ENCODE measurements around the gene SAP30BP.

Gene SAP30BP

DNA sequence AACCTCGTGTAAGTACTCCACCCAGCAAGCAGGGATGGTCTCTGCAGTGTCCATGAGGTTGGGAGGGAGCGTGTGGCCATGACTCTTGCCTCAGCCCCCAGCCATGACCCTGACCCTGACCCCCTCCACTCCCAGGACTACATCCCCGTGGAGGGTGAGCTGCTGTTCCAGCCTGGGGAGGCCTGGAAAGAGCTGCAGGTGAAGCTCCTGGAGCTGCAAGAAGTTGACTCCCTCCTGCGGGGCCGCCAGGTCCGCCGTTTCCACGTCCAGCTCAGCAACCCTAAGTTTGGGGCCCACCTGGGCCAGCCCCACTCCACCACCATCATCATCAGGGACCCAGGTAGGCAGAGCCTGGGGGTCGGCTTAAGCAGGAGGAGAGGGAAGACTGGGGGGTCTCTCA, 81.6 kb downstream of the SAP30BP start:
- DNase-seq = no peak

DNA sequence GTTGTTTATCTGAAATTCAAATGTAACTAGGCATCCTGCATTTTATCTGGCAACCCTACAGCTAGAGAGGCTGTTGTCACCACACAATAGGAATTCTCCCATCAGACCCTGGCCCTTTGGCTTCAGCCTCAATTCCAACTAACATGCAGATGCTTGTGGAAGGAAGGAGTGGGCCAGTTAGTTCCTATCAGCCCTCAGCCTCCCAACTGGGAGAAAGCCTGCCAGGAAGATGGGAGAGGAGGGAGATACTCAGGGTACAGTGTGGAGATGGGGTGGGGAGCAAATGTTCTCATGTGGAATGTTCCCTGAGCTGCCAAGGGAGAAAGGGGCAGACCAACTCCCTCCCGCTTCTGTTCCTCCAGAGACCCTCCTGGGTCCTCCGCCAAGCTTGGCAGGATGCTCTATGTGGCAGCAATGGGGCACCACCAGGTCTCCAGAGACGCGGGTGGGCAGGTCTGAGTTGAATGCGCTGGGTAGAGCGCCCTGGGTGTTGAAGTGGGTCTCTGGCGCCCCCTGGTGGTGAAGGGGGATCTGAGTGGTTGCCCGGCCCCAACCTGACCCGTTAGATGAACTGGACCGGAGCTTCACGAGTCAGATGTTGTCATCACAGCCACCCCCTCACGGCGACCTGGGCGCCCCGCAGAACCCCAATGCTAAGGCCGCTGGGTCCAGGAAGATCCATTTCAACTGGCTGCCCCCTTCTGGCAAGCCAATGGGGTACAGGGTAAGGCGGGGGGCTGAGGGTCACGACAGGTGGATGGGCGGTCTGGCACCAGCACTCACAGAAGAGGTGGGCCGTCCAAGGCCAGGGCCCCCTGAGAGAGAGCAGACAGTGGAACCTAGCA, 82.6 kb downstream of the SAP30BP start:
- DNase-seq = peak; percentile 88

DNA sequence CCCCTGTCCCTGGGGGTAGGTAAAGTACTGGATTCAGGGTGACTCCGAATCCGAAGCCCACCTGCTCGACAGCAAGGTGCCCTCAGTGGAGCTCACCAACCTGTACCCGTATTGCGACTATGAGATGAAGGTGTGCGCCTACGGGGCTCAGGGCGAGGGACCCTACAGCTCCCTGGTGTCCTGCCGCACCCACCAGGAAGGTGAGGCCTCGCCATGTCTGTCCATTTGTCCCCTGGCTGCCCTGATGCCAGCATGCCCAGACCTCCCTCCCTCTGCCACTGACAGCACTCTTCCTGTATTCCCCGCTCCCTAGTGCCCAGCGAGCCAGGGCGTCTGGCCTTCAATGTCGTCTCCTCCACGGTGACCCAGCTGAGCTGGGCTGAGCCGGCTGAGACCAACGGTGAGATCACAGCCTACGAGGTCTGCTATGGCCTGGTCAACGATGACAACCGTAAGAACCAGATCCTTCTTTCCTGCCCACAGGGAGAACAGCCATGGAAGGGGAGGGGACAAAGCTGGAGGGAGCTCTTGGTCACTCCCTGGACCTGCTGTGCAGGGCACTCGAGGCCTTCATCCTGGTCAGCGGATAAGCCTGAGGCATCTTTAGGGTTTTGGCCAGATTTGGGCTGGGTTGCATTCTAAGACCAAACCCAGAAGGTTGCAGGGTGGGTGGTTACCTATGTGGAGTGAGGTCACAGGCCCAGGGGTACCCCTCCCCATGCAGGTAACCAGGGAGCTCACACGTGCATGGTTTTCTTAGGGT, 83.7 kb downstream of the SAP30BP start:
- DNase-seq = no peak

DNA sequence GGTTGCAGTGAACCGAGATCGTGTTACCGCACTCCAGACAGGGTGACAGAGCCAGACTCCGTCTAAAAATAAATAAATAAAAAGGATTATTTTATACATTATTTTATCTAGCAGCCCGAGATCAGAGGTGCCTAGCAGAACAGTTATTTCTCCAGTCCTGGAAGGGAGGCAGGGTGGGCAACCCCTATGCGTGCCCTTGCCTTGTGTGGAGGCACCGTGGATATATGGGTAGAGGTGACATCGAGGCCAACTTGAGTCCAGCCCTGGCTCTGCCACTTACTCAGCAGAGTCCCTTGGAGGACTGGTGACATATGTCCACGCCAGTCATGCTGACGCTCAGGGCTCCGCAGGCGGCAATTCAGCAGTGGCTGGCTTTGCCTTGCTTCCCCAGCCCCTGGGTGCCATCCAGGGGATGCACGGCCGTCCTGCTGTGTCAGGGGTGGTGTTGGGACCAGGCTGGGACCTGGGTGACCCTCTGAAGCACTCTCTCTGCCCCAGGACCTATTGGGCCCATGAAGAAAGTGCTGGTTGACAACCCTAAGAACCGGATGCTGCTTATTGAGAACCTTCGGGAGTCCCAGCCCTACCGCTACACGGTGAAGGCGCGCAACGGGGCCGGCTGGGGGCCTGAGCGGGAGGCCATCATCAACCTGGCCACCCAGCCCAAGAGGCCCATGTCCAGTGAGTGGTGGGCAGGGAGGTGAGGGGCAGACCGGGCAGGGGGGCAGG, 84.7 kb downstream of the SAP30BP start:
- no peak for DNase-seq

DNA sequence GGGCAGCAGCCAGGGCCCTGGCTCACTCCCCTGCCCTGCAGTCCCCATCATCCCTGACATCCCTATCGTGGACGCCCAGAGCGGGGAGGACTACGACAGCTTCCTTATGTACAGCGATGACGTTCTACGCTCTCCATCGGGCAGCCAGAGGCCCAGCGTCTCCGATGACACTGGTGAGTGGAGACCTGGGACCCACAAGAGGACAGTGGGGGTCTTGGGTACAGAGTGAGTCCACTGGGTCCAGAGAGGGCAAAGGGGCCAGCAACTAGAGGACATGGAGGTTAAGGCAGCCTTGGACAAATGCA, 85.2 kb downstream of the SAP30BP start:
- no peak for DNase-seq

DNA sequence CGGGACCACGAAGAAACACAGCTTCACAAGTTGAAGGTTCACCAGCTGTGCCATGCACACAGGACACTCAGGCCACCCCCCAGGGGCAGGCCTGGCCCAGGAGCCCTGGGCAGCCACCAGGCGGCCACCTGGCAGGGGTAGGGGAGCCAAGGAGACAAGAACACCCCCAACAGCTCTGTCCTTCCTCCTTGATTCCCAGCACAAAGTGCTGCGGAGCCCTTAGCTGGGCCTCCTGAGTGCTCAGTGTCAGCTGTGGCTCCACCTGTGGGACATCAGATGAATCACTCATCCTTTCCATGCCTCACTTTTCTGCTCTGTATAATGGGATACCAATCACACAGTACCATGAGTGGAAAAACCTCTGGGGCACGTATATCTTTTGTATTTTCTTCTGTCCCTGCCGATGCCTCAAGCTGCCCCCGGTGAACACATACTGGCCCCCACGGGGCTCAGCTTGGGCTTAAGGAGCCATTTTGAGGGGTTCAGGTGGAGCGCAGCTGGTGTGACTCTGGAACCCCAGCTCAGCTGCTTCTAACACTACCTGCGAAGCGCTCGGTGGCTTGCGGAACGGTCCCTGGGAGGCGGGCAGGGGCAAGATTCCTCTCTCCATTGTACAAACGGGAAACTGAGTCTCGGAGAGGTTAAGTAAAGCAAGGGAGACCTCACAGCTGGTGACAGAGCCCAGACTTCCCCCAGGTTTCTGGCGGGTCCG, 85.8 kb downstream of the SAP30BP start:
- peak; percentile 43 for DNase-seq

DNA sequence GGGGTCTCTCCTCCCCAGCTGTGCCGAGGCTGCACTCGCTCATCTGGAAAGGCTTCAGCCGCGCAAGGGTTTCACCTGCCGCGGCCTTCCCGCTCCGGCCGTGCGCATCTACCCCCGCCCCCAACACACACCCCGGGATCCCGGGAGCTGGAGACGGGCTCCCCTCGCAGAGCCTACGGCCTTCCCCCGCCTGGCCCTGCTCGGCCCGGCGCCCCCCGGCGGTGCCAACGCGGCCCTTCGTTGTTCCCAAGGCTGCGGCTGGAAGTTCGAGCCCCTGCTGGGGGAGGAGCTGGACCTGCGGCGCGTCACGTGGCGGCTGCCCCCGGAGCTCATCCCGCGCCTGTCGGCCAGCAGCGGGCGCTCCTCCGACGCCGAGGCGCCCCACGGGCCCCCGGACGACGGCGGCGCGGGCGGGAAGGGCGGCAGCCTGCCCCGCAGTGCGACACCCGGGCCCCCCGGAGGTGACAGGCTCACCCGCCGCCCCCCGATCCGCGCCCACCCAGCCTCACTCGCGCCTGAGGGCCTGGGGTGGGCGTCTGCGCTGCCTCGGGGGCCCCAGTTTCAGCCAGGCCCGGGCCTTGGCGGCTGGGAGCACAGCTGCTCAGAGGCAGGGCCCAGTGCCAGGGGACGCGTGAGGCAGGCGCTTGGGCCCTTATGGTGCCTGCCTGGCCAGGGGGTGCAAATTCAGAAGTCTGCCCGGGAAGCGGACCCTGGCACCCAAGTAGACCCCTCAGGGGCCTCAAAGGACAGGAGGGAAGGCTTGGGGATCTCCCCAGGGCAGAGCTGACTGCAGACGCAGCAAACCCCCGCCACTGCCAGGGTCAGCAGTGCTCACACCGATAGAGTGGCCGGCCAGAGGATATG, 86.6 kb downstream of the SAP30BP start:
- peak; percentile 85 for DNase-seq

DNA sequence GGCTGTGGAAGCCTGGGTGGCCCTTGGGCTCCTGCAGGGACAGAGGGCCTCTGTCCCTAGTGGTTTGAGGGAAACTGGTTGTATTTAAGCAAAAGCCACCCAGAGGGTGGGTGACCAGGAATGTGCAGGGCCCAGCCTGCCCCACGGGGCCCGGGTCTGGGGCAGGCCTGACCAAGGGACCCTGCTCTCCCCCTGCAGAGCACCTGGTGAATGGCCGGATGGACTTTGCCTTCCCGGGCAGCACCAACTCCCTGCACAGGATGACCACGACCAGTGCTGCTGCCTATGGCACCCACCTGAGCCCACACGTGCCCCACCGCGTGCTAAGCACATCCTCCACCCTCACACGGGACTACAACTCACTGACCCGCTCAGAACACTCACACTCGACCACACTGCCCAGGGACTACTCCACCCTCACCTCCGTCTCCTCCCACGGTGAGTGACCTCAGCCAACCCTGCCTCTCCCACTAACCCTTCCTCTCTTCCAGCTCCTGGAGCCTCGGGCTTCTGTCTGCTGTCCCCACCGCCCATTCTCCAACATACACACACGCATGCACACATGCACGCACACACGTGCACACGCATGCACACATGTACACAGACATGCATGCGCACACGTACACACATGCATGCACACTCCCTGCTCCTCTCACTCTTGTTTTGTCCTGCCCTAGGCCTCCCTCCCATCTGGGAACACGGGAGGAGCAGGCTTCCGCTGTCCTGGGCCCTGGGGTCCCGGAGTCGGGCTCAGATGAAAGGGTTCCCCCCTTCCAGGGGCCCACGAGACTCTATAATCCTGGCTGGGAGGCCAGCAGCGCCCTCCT, 87.5 kb downstream of the SAP30BP start:
- DNase-seq = peak; percentile 25

DNA sequence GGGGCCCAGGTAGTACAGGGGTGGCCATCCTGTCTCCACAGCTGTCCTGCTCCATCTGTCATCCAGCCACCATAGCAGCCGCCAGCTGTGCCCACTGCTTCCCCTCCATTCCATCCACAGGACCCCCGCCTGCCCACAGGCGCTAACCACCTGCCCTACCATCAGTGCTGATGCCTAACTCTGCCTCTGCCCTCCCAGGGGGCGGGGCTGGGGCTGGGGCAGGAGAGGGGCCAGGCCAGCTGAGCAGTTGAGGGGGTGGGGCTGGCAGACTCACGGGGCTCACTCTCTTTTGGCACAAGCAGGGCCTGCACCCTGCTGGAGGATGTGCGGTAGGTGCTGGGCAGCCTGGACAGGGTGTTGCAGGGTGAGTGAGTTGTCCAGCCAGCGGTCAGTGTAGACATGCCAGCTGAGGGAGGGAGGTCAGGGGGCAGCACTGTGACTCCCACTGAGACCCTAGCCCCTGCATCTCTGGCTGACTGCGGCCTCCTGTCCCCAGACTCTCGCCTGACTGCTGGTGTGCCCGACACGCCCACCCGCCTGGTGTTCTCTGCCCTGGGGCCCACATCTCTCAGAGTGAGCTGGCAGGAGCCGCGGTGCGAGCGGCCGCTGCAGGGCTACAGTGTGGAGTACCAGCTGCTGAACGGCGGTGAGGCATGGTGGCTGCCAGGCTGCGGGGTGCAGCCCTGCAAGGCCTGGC, 88.2 kb downstream of the SAP30BP start:
- peak; percentile 39 for DNase-seq

DNA sequence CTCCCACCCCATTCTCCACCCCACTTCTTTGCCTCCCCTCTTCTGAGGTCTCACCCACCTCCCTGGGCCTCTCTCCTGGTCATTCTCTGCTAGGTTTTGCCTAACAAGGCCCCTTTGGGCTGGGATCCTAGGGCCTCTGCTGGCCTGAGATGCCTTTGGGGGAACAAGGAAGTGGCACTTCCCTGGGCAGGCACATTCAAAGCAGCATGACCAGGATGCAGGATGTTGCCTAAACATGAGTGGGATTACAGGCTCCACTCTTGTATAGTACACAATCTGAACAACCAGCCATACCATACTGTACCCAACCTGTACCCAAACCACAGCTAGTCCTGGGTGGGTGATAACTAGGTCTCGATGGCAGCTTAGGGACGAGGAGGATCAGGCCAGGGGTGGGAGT, 88.9 kb downstream of the SAP30BP start:
- DNase-seq = no peak

DNA sequence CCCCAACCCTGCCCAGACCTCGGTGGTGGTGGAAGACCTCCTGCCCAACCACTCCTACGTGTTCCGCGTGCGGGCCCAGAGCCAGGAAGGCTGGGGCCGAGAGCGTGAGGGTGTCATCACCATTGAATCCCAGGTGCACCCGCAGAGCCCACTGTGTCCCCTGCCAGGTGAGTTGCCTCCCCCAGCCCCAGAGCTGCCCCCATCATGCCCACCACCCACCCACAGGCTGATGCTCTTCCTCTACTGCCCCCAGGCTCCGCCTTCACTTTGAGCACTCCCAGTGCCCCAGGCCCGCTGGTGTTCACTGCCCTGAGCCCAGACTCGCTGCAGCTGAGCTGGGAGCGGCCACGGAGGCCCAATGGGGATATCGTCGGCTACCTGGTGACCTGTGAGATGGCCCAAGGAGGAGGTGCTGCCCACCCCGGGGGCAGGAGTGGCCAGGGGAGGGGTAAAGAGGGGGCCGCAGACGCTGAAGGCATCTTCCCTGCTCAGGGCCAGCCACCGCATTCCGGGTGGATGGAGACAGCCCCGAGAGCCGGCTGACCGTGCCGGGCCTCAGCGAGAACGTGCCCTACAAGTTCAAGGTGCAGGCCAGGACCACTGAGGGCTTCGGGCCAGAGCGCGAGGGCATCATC, 89.4 kb downstream of the SAP30BP start:
- DNase-seq = no peak

DNA sequence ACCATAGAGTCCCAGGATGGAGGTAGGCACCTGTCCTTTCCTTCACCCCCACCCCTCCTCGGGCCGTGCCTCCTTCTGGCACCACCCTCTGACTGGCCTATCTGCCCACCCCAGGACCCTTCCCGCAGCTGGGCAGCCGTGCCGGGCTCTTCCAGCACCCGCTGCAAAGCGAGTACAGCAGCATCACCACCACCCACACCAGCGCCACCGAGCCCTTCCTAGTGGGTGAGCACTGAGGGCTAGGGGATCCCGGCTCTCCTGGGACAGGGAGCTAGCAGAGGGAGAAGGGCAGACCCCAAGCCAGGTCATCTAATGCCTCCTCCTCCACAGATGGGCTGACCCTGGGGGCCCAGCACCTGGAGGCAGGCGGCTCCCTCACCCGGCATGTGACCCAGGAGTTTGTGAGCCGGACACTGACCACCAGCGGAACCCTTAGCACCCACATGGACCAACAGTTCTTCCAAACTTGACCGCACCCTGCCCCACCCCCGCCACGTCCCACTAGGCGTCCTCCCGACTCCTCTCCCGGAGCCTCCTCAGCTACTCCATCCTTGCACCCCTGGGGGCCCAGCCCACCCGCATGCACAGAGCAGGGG, 90.0 kb downstream of the SAP30BP start:
- DNase-seq = no peak

Measured in NCI-H82 (cell line).